Uterus (tissue), 4 donors: ENCODE data around the gene IFITM5. TPM values are rescaled to one million over a fixed set of nuclear protein-coding genes. Genes with fewer than 3 reads are reported as not detected.

ENCODE experiments used
- DNase-seq, 2 donors: peaks; one replicate each; pipeline ENCODE4 v3.0.0-alpha.2; 2019 to 2020
- H3K27ac ChIP-seq, 2 donors: fragments of 200-600 bp; sonication (generic); 1 replicate in 1 of 2; 2 replicates in 1 of 2; pipeline ENCODE4 v1.5.1; 2016 to 2018
- H3K27me3 ChIP-seq, 2 donors: fragments of 200-600 bp; sonication (generic); one replicate each; pipeline ENCODE4 v1.5.1; 2018 to 2019; ENCODE audit warnings: control low read depth in 1 of 2
- H3K36me3 ChIP-seq, 2 donors: fragments of 200-600 bp; sonication (generic); one replicate each; pipeline ENCODE4 v1.5.1; 2019; ENCODE audit warnings: control low read depth in 1 of 2
- H3K4me1 ChIP-seq, 2 donors: fragments of 200-600 bp; sonication (generic); one replicate each; pipeline ENCODE4 v1.5.1; 2018 to 2019; ENCODE audit warnings: control low read depth in 1 of 2
- H3K4me3 ChIP-seq, 2 donors: fragments of 200-600 bp; sonication (generic); 1 replicate in 1 of 2; 2 replicates in 1 of 2; pipeline ENCODE4 v1.5.1; 2018 to 2019; ENCODE audit warnings: mild to moderate bottlenecking in 1 of 2
- H3K9me3 ChIP-seq, 2 donors: fragments of 200-600 bp; sonication (generic); one replicate each; pipeline ENCODE4 v1.5.1; 2019; ENCODE audit warnings: control low read depth in 1 of 2
- CTCF ChIP-seq, 4 experiments: fragments of 200-600 bp in 2 of 4; fragments of 450-650 bp in 2 of 4; sonication (generic) in 2 of 4; IDR thresholded peaks; one replicate each; pipeline ENCODE4 v1.5.1; 2016 to 2019; ENCODE audit warnings: antibody characterized with exemption in 4 of 4, mild to moderate bottlenecking in 2 of 4, moderate library complexity in 1 of 4
- POLR2A ChIP-seq, 2 donors: fragments of 450-650 bp; IDR thresholded peaks; one replicate each; pipeline ENCODE4 v1.6.1; 2016; ENCODE audit warnings: antibody characterized with exemption in 2 of 2, mild to moderate bottlenecking in 1 of 2, moderate library complexity in 1 of 2
- intact Hi-C: fragments of 100-400 bp; cut with DNase I; formaldehyde crosslinking; loops from one replicate; pipeline ENCODE4 v1.15.1; 2023; ENCODE audit warnings: low total_unique reads
- total RNA-seq, 4 donors: library from RNA; depleted of rRNA in 3 of 4; stranded (reverse); fragments of >200 nt in 3 of 4; gene quantifications; one replicate each; pipeline versions ENCODE4 v1.1.0 to v1.2.4, GENCODE V29; 2014 to 2023
- donor health status: DM: yes; HTN: yes; CAD: no.

Gene IFITM5
- total RNA-seq, 4 donors from 2014 or later, result not detected

- no peaks in the 10 kb centered on the region for H3K9me3 ChIP-seq
- intact Hi-C loops, result no loop called here
- H3K36me3 ChIP-seq, result no peaks in the 10 kb centered on the region
- H3K4me3 ChIP-seq, result no peak overlapping the region
- DNase-seq, result peak in 1 of 2 donors; percentile 6
- H3K27me3 ChIP-seq, result peaks cover 29 to 36% of the 10 kb centered on the region in 2 donors
- no peak overlapping the region for H3K27ac ChIP-seq
- peaks cover 0 to 7% of the 10 kb centered on the region in 2 donors for H3K4me1 ChIP-seq
- no peak for TF ChIP-seq POLR2A (IDR thresholded peaks at IDR 0.05)
- no peak for TF ChIP-seq CTCF (IDR thresholded peaks at IDR 0.05)
Measured at GRCh38 chr11:282171-282570, 17.2 kb downstream of the IFITM5 start.

GRCh38 chr11:281486-282161 is 17.7 kb downstream of the IFITM5 start:
- peaks cover 0 to 7% of the 10 kb centered on the region in 2 donors for H3K4me1 ChIP-seq
- TF ChIP-seq CTCF (IDR thresholded peaks at IDR 0.05) (no peak), POLR2A (IDR thresholded peaks at IDR 0.05) (no peak)
- H3K27me3 ChIP-seq, result peaks cover 29 to 36% of the 10 kb centered on the region in 2 donors
- no peak overlapping the region for H3K4me3 ChIP-seq
- intact Hi-C loops, result no loop called here
- H3K9me3 ChIP-seq, result no peaks in the 10 kb centered on the region
- peak in 1 of 2 donors; percentile 5 for DNase-seq
- no peak overlapping the region for H3K27ac ChIP-seq
- no peaks in the 10 kb centered on the region for H3K36me3 ChIP-seq

GRCh38 chr11:280706-281485 is 18.4 kb downstream of the IFITM5 start:
- Histone ChIP-seq H3K27me3 (peaks cover 29 to 36% of the 10 kb centered on the region in 2 donors), H3K27ac (no peak overlapping the region), H3K4me1 (peaks cover 0 to 7% of the 10 kb centered on the region in 2 donors), H3K36me3 (no peaks in the 10 kb centered on the region), H3K4me3 (no peak overlapping the region), H3K9me3 (peaks cover 0 to under 1% of the 10 kb centered on the region in 2 donors)
- intact Hi-C loops, result no loop called here
- peak in 1 of 2 donors; percentile 8 for DNase-seq
- TF ChIP-seq POLR2A (IDR thresholded peaks at IDR 0.05) (no peak), CTCF (IDR thresholded peaks at IDR 0.05) (no peak)

GRCh38 chr11:279966-280705 is 19.2 kb downstream of the IFITM5 start:
- peaks cover 0 to 7% of the 10 kb centered on the region in 2 donors for H3K4me1 ChIP-seq
- intact Hi-C loops, result no loop called here
- no peak for TF ChIP-seq CTCF (IDR thresholded peaks at IDR 0.05)
- no peak for TF ChIP-seq POLR2A (IDR thresholded peaks at IDR 0.05)
- no peak overlapping the region for H3K27ac ChIP-seq
- H3K27me3 ChIP-seq, result peaks cover 29 to 36% of the 10 kb centered on the region in 2 donors
- peak in 1 of 2 donors; percentile 9 for DNase-seq
- no peak overlapping the region for H3K4me3 ChIP-seq
- peaks cover 0 to 5% of the 10 kb centered on the region in 2 donors for H3K9me3 ChIP-seq
- no peaks in the 10 kb centered on the region for H3K36me3 ChIP-seq
